HG02759 (cell line): ENCODE results near the gene ZNF608.

Source experiments
- ATAC-seq: cut with Tn5 transposase; IDR thresholded peaks from one replicate; pipeline ENCODE4 v1.9.1; 2021; ENCODE audit warnings: mild to moderate bottlenecking, moderate library complexity; ENCODE audit not compliant: unreplicated experiment

Gene ZNF608

DNA sequence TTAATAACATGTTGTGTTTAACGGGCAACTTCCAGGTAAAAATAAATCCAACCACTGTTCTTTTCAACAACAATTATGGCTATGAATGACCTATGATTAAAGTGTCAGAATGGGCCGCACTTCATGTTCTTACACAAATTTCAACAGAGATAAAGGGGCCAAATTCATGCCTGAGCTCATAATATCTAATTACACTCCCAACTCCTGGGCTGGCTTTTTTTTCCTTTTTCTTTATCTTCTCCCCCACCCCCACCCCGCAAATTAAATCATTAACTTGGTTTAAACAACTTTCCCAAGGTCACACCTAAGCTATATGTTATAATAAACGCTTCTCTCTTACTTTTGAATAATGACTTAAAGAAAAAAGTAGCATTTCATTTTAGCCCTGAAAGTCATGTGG lies 25.8 kb downstream of the ZNF608 start:
- no peak for ATAC-seq

DNA sequence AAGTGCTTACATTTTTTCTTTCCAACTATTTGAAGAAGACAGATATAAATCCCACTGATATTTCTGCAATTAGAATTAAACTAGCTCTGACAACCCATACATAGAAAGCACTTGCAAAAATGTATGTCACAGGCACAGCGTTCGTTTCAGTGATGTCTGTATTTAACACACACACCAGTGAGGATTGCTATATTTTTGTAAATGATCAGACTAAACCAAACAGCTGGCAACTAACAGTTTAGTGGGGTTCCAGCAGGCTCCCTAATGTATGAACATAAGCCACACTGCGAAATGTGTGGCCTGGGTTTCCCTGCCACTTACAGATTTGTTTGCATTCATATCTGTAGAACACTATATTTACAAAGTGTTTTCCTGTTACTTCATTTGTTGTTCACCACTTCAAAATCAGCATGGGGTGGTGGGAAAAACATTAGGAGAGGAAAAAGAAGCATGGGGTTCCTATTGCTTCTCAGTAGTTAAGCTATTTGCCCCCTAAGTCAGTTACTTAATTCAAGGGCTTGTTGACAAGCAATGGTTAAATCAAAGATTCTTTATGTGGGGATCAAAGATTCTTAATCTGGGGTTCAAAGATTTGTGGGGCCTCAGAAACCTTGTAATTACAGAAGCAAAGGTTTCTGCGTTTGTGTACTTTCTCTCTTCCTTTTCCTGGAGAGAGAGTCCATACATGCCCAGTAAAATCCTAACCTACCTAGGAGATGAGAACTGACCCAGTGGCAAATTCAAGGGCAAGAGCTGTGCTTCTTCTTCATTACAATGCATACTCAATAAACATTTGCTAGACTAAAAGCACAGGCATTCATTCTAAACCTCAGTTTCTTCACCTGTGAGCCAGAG lies 27.1 kb downstream of the ZNF608 start:
- ATAC-seq: no peak

DNA sequence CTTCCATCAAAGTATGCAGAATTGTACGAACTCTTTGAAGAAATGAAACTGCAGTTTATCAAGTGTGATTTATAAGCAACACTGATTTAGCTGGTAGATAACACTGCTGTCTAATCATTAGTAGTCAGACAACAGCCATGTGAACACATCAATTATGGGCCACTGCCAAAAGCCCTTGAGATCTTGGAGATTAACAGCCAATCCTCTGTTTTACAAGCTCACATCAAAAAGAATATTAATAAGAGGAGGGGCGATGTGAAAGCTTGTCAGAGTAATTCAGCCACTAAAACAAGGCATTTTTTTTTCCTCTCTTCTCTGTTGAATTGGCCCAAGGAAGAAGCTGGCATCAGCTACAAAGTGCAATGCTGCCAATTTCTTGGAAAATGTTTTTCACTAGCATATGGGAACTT lies 28.1 kb downstream of the ZNF608 start:
- ATAC-seq: no peak

DNA sequence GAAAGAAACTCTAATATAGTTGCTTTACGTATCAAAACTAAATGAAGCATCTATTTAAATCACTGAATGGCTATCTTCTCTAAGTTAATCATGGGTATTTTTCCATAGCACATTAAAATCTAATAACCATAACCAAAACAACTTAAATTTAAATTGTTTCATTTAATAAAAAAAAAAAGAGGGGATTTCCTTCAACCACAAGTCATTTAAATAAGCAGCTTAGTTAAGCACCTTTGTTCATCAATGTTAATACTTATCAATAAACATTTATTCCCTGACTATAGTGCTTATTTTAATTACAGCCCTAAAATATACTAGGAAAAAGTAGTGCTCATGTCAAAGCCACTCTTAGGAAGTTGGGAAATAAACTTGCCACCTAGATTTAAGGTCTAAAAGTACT lies 30.3 kb downstream of the ZNF608 start:
- ATAC-seq: no peak

DNA sequence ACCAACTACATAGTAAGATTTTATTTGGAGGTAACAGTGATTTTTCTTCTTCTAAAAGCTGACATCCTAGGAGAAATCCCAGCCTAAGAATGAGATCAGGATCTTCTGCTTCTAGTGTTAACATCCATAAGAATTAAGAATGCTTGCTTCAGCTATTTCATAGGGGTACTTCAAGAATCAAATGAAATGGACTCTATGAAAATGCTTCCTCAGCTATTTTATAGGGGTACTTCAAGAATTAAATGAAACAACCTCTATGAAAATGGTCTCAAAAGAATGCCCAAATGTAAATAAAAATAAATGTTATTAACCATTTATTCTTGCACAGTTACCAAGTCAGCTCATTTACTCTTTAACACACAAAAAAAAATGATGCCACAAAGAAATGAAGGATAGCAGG lies 31.5 kb downstream of the ZNF608 start:
- no peak for ATAC-seq

DNA sequence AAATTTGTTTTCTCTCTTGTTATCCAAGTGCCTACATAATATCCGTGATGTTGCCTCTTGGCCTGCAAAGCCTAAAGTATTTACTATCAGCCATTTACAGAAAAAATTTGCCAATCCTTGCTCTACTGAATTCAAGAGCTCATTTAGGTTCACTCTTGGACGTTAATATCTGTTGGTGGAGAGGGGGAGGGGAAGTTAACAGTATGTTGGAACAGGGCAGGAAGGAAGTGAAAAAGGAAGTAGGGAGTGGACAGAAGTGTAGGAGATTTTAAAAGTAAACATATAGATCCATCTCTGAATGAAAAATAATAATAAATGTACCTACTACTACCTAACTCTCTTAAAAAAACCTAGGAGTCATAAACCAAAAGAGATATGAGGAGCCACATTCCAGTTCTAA lies 32.8 kb downstream of the ZNF608 start:
- no peak for ATAC-seq

DNA sequence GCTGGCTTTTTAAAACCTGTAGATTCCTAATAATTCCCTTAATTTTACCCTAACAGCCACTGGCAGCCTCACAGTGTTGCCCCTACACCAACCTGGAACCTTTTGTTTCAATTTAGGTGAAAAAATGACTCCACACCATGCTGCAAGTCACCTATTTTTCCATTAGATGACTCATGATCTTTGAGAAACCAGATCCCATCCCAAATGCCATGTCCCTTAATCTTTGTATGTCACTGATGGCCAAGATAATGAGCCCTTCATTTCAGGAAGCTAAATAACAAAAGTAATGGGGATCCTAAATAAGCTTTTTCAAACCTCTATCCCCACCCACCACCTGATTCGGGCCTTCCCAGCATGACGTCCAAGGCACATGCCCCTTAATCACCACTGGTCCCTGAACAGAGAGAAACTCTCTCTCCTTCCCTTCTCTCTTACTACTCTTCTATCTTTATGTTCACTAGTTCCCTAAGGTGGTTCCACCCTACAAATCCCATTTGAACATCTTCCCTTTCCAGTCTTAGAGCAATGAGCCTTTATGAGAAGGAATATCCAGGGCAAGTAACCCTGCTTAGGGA lies 33.6 kb downstream of the ZNF608 start:
- no peak for ATAC-seq

DNA sequence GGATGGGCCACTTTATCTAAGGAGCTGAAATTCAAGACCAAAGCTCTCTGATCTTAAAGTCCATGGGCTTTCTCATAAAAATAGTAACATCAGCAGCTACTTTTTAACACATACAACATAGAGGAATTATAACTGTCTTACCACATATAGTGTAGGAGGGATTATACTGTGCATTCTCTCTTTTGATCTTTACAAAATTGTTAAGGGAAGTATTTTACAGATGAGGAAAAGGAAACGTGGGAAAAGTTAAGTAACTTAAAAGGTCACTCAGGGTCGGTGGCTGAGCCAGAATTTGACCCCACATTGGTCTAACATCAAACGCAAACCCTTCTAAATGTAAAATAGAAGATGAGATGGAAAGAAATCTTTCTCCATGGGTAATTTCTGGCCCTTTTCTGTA lies 38.4 kb downstream of the ZNF608 start:
- no peak for ATAC-seq

DNA sequence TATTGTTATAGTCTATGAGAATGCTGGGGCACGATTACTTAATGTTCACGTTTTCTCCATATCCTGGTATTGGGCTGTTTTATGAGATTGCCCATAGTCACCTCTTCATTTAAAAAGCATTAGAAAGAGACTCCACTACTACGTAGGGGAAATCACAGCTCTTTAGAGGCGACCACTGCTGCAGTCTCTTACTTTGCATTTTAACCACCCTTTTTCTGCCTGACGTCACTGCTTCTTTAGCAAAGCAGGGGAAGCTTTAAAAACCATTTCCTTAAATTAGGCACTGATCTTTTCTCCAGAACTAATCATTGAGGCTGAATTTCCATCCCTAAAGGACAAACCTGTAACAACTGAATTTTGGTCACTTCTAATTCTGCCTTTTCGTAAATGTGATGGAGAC lies 38.9 kb downstream of the ZNF608 start:
- ATAC-seq: no peak

DNA sequence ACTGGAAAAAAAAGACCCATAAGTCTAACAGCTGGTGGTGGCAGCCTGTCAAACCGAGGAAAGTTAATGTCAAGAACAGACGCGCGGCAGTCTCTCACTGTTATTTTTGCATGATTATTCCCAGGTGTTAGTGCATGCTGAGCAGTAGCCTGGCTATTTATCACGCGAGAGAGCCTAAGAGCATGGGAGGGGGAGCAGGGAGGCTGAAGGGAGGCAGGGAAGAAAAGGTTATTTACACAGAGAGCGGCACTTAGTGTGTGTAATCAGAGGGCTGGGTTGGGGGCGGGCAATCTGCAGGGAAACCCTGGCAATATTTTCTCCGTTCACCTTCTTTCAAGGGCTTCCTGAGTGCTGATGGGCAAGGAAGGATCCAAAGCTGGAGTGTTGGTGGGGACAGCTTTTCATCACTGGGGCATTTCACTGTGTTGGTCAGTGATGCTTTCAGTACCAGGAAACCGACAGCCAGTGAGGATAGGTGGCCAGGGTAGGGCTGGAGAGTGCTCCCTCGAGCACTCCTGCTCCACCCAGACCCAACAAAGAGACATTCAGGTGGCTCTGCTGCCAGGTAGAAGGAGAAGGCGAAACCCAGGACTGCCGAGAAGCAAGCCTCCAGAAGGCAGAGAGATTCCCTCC lies 39.6 kb downstream of the ZNF608 start:
- ATAC-seq: no peak

DNA sequence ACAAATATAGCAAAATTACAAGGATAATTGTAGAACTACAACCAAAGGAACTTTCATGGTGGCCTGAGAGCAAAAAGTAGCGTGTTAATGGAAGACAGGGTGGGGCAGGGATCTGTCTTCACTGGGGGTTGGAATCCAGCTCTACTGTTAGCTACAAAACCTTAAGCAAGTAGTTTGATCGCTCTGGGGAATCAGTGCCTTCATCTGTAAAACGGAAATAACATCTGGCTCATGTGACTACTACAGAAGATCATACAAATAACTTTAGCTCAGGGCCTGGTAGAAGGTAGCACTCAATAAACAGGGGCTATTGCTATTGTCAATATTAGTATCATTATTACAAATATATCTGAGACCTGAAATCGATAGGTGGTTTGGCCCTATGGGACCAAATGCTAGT lies 40.4 kb downstream of the ZNF608 start:
- no peak for ATAC-seq

DNA sequence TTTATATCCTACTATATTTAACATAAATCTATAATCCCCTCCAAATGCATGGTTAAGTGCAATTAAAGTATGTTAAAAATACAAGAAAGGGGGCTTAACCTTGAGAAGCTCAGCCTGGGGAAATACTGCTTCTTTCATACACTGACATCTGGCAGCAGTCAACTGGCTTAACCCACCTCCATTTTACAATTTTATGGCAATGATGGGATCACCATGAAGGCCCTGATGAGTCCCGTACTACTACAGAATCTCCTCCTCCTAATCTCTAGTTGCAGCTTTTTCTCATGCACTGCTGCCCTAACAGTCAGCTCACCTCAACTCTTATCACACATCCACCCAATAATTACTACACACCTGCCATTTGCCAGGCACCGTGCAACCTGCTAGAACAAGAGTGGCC lies 40.9 kb downstream of the ZNF608 start:
- no peak for ATAC-seq

DNA sequence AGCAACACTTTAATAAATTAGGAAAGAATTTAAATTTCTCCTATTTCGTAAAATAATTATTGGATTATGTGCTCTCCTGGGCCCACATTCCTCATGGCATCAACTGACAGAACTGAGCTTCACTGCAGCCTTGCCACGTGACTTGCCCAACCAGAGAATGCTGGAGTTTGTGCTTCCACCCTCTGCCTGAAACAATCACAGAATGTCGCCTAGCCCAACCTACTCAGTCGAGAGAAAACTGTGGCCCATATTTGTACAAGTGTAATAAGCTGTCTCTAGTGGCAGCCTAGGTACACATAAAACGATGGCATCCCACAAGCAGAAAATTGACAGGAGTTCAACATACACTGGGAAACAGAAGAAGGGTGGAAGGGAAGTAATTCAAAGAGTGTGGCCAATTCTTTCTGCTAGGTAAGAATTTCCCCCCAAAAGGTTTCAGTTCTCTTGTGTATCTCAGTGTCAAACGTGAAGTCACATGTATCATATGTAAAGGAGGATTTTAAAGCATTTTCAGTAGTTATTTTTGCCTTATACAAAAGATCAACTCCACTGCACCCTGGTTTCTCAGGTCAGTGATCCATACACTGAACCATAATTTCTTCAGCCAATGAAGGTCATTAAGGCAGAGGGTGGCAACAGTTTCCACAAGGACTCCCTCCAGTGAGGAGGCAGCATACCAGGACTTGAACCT lies 41.7 kb downstream of the ZNF608 start:
- peak; percentile 80 for ATAC-seq

DNA sequence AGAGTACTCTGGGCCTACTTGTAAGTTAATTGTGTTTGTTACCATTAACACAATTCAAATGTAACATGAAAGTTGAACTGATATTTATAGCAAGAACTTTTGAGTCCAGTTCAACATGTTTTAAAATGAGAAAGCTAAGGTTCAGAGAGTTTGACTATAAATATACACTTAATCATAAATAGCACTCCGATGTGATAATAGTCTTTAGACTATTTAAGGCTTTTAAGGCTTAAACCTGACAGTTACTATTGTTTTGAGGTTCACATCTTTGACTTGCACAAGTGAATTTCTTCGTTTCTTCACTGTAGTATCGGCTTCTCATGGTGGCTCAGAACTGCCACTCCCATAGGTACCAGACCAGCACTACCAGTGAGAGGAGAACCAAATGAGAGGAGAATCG lies 42.4 kb downstream of the ZNF608 start:
- no peak for ATAC-seq

DNA sequence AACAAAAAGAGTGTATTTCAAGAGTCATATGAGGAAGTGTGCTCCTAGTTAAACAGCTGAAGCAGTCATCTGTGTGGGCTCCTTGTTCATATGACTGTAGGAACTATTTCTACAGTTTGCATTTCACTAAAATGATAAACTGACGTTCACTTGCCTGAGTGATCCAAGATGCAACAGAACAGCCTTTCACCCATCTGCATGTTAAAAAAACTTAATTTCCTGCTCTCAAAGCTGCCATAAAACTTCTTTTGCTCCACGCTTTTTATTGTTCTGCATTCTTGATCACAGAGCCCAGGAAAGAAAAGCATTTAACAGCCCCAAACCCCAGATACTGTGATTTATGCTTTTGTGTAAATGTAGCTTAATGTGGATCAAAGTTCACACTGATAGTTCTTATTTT lies 43.9 kb downstream of the ZNF608 start:
- ATAC-seq: peak; percentile 24

DNA sequence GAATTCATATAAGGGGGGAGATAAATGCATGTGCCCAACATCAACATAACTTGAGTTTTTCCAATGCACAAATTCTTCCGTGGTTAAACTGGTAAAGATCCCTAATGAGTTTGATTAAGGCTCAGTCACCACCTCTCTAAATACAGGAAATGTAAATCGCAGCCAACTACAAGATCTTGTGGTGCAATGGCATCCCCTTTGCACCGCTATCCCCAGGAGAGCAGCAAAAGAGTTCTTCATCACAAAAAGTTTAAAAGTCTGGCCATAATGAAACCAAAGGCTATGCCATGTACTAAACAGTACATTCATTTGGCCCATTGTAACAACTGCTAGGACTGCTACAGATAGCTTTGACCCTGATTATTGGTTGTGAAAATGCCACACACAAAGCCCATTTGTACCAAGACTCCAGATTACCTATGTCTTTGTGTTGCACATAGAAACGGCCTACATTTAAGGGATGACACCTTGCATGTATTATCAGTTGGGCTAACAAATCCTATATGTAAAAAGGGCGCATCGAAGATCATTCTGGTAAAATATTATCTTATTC lies 44.5 kb downstream of the ZNF608 start:
- ATAC-seq: no peak

DNA sequence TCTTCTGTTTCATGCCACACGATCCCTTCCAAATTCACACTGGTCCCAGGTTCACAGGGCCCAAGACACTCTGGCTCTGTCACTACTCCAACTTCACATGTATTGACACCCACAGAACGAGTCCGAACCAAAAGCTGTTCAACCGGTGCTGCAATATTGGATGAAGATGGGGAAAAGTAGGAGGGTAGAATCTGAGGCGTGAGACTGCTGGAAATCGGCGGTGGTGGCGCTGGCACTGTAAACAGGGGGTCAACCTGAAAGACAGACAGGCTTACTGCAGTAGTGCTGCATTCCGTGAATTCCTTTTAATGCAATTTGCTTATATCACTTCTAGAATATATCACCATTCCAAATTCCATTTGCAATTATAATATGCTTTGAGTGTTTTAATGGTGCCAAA lies 45.4 kb downstream of the ZNF608 start:
- no peak for ATAC-seq

DNA sequence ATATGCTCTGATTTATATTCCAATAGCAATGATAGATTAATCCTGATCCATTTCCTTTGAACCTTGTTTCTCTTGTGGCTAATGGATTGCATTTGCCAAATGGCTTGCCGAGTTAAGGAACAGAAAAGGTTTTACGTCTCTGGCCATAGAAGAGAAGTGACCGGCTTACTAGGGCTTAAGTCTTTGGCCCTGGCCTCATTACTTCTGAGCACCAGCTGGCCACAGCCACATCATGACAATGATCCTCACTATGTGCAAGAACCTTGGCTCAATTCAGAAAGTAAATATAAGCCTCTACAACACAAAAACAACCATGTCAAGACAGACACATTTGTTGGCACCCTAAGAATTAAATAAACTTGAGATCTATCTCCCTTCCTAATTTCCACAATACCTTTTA lies 46.1 kb downstream of the ZNF608 start:
- ATAC-seq: no peak

DNA sequence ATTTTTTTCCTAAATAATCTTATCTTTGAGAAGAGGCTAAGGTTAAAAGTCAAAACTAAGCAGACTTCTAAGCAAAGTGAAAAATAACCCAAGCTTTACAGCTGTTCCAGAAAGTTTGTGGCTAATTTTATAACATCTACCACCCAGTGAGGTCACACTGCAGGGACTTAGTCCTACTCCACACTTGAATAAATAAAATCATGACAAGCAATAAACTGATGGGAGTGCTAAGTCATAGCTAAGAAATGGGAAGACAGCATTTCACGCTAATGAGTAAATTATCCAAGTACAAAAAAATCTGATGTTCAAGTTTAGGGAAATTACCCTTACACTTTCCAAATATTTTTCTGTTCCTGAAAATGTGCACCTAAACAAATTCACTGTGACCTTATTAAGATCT lies 47.7 kb downstream of the ZNF608 start:
- no peak for ATAC-seq

DNA sequence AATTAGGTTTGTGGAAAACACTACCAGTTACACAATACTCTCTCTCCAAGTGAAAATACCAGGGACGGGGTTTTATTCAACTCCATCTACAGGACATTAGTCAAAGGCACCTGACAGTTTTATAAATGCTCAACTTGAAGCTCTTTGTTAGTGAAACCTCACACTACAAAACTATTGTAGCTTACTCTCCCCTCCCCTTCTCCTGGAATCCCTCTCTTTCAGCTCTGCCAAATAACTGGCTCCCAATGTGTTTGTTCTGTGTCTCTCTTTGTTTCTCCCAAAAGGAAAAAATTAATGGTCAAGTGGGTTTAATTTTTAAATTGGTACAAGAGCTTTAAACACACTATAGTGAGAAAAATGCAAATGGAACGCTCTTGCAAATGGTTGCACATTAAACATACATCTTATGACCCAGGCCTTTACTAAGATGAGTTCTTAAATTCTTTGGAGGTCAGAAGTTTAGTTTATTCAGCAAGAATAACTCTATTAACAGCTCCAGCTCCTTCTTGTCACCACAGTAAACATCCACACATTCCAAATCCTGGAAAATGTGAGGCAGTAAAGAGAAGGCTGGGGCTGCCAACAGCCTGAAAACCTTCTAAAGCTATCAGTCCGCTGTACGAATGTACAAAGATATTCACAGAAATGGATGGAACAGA lies 48.4 kb downstream of the ZNF608 start:
- ATAC-seq: no peak

DNA sequence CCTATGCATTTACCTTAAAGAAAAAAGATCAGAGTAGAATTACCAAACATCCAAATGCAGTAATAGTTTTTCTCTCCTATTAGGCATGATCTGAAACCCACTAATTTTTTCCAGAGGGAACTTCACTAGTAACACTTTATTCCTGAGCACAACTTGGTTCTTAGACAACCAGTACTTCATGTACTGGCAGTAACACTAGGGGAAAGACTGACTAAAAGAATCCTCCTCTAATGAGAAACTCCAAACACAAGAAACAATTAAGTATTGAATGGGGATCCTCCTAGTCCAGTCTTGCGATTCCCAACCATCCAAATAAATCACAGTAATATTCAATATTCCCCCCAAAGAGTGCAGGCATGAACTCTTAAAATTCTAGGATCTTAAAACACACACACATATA lies 48.9 kb downstream of the ZNF608 start:
- no peak for ATAC-seq
